NCI-H187 (cell line): Measurements from ENCODE around the gene PCYT2.

ENCODE experiments used
- DNase-seq, 2 experiments: peaks; one replicate each; lab custom pipeline; 2025; lab: John Stamatoyannopoulos, UW

PCYT2 gene

DNA sequence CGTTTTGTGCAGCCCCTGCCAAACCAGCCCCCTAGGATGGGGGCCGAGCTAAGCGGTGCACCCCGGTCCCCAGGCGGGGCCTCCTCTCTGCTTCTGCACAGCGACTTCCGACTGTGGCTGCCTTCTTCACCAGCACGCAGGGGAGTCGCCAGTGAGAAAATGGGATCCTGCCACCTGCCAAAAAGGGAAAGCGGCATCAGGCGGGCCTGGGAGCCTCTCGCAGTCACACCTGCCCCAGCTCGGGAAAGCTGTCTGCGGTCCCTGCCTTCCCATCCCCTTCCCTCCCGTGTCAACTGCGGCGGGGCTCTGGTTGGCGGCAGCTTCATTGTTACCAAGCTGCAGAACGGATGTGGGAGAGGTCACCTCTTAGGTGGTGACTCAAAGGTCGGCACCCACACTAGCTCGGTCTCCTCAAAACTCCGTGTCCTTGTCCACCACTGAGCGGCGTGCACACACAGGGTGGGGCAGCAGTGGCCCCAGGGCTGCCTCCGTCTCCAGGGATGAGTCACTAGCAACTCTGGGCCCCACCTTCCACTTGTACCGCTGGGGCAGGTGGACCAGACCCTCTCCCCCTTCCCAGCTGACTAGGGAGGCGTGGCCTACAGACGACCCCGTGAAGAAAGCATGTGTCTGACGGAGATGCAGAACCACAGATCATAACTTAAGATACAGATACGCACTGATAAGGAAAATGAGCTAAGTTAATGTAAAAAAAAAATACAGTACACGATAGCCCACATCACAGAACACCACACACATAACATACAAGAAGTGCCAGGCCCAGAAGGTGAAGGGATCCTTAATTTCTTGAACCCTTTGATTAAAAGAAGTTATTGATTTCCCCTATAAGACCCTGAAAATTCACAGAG lies 1.5 kb upstream of the PCYT2 start:
- no peak for DNase-seq

DNA sequence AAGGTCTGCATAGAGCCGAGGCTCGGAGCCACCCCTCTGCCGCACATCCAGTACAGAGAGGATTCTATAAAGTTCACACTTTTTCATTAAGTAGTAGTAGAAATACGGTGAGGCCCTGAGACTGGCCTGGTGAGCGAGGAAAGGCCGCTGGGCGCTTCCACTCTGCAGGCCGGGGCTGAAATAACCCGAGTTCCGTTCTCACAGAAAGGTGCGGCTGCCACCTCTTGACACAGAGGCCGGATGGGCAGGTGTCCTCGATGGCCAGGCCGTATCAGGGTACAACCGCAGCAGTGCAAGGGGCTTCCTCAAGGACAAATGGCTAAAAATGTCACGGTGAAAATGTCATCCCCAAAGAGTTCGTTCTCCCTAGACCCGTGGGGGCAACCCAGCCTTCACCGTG lies 770 bp upstream of the PCYT2 start:
- no peak for DNase-seq

DNA sequence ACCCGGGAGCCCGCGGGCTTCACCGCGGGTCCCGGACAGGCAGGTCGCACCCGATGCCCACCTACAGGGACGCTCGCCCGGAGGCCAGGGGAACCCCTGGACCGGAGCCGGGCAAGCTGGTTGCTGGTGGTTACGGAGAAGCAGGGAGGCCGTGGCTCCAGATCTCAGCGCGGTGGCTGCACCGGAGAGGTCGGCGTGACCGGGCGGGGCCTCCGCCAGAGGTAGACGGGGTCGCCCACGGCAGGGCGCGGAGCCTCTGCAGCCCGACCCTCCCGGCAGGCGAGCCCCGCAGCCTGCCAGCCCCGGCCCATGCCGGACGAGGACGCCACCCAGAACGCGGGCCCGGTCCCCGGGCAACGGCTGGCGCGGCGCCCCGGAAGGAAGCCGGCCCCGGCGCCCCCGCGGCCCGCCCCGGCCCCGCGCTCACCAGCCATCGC lies 341 bp downstream of the PCYT2 start:
- no peak for DNase-seq

DNA sequence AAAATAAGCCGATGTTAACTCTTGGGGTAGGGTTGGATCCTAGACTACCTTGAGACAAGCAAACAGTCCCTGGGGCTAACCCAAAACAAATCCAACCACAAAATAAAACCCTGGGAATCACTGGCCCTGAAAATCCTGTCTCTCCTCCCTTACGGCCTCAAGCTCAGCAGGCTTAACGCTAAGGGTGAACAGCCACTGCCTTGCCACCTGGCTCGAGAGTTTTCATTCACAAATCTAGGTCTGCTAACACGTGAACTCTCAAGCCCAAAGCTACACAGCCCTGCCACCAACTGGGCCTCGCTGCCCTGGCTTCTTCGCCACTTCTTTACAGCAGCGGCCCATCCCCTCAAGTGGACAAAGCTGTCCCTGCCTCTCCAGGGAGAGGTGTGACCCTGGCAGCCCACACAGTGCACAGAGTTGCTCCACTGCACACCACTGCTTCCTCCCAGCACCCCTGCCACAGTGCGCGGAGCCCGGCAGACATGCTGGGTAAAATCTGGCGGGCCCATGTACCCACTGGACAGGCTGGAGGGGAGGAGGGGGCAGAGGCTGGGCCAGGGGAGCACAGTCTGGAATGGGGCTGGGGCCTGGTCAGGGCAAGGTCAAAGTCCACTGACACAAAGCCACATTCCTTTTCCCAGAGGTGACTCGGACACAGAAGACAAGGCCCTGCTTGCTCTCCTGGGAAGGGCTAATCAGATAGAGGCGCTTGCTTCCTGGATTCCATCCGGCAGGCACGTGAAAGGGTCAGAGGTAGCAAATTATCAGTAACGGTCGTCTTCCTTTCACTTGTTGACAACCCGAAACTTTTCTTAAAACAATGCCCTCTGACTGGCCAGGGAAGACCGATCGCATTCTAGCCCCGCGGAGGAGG lies 996 bp downstream of the PCYT2 start:
- no peak for DNase-seq

DNA sequence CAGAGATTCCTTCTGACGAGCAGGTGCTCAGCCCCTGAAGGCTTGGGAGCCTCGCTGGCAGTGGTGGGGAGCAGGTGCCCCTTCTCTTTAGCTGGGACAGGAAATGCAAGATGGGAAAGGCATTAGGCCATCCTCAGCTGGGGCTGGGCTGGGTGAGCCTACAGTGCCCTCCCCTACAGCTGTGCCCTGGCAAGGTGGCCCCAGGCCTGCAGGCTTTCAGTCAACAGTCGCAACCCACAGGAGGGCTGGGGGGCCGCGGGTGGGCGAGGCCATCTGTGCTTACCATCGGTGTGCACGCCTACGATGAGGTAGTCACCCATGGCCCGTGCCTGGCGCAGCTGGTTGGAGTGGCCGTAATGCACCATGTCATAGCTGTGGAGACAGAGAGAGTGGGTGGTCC lies 2.0 kb downstream of the PCYT2 start:
- no peak for DNase-seq

DNA sequence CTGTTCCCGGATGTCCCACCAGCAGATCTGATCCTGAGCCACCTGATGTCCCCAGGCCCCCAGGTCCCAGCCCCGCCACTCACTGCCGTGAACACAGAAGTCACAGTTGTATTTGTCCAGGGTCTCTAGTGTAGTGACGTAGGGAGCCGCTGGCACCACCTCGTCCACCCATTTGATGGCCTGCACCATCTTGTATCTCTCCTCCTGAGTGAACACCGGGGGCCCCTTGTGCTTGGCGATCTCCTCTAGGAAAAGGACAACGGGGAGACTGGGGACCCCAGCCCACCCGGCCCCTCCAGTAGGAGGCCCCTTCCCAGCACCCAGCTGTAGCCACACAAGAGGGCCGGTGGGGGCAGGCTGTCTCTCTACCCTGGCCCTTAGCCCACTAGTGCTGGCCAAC lies 2.4 kb downstream of the PCYT2 start:
- no peak for DNase-seq

DNA sequence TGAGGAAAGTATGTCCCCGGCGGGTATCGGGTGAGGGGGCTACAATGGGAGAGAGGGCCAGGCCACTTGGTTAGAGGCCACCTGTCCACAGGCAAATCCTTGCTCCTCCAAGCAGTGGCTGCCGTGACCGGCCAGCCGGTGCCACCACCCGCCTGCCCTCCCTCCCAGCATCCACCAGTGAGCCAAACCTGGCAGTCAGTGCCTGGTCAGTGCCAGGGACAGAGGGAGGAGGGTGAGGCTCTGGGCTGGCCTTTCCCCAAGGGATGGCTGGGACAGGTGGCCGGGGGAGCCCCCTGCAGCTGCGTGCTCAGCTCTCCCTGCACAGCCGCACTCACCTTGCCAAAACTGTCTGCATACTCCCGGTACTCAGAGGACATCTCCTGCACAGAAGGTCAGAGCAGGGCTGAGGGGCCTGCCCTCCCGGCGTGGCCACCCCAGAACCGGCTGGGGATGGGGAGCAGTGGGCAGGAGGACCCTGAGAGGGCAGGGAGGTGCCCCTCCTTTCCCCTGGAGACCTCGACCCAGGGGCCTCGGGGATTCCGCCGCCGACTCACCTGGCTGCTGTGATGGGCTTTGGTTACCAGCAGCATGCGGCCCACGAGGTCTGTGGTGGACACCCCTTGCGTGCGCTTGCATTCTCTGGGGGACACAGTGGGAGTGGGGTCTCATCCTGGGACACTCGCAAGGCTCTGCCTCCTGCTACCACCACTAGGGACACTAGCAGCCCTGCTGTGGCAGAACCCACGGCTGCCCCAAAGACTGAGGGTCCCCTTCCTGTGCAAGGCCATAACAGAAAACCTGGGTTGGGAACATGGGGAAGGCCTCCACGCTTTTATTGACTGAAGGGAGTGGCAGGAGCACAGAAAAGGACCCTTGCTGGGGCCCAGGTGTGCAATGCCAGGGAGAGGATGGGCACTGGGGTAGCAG lies 3.7 kb downstream of the PCYT2 start:
- DNase-seq = no peak

DNA sequence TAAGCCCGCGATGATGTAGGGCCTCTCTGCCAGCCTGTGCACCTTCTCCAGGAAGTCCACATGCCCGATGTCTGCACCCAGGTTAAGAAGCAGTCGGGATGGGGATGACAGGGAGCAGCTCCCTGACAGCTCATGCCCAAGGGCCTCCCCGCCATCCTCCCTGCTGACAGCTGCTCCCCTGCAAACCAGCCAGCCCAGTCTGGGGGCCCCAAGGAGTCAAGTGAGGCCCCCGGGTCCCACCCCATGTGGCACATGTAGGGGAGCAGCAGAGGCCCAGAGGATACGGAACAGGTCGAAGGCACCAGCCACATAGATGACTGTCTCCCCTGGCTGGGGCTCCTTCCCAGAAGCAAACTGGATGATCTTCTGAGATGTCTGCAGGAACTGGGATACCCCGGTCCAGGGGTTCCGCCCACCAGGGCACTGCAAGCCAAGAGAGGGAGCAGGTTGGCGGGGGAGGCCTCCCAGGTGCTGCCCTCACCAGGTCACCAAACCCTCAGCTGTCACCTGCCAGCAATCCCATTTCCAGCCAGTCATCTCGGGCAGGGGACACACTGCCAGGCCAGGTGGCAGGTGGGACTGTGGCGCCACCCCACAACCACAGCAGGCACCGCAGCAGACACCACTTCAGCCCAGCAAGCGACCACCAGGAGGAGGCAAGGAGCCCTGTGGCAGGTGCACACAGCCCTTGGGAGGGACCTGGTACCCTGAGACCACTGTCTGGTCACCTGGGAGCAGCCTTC lies 4.6 kb downstream of the PCYT2 start:
- no peak for DNase-seq

DNA sequence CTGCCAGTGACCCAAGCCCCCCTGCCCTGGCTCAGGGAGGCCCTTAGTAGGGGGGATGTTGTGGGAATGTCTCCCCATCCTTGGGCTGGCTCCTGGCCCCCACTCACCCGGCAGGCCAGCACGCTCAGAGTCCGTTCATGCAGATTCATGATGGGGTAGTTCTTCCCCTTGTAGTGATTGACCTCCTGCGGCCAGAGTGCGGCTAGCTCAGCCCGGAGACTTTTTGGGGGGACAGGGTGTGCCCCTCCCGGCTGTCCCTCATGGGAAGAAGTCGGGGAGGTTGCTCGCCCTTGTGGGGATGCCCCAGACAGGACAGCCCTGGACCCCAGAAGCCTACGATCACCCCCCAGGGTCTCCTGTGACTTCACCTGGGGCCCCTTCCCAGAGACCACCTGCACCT lies 5.2 kb downstream of the PCYT2 start:
- no peak for DNase-seq

DNA sequence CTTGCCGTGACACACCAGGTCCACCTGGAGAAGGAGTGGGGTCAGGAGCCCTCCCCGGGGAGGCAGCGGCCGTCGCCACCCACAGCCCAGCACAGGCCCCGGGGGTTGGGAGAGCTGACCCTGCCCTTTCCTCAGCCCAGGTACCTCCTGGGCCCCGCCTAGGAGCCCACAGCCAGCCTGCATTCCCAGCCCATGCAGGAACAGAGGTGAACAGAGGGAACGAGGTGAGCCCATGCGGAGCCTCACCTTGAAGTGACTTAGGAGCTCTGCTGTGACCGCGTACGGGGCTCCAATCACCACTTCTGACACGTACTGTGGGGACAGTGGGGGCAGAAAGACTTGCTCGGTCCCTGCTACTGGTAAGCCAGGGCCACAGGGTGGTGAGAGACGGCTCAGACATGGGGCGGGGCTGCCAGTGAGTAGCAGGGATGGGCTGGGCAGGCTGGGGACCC lies 5.7 kb downstream of the PCYT2 start:
- no peak for DNase-seq

DNA sequence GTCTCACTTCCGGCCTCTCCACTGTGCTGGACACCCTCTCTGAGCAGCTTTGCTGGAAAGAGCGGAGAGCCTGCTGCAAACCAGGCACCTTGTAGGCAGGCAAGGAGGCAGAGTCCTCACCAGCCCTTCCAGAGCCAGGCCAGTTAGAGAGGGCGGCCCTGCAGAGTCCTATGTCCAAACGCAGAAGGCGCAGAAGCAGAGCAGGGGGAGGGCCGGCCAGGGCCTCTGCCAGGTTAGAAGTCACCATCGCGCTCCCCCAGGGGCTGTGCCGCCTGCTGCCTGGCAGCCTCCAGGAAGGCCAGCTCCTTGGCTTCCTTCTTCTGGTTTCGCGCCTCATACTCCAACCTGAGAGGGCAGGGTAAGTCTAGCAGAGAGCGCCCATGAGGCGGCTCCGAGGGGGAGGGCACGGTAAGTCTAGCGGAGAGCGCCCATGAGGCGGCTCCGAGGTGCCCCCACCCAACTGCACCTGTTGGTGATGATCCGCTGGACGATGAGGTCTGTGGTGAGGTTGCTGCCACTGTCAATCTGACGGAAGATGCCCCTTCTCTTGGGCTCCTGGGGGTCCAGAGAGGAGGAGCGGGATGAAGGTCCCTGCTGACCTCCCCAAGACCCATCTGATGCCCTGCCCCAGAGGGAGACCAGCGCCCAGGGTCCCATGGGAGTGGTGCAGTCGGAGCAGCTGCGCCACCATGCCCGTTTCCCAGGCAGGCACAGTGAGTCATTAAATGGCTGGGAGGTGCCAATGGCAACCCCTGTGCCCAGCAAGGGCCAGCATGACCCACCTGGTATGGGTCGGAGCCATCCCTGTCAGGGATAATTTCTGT lies 6.4 kb downstream of the PCYT2 start:
- DNase-seq = no peak

DNA sequence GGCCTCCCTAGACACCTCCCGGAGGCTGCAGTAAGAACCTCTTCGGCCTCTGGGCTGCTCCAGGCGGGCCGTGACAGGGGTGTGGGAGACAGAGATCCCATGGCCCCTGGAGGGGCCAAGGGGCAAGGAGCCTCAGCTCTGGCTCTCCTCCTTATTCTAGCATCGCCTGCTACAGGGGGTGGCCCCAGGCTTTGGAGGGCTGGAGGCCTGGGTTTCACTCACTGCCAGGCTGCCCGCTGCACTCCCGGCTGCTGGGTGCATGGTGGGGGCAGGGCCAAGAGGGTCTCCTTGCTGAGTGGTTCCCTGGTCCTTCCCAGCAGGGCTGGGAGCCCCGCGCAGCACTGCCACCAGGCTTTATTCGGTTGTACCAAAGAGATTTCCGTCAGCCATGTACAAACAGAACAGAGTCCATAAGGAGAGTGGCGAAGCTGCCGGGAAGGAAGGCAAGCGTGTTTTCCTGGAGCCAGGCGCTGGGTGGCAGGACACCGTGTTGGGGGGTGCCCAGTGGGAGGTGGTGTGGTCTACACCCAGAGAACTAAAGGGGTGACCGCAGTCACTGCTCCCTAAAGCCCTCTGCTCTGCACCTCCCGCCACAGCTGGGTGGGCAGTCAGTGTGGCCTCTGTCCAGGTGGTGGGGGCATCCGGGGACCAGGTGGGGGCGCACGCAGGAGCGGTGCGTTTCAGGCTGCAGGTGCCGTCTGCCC lies 7.2 kb downstream of the PCYT2 start:
- DNase-seq = no peak

DNA sequence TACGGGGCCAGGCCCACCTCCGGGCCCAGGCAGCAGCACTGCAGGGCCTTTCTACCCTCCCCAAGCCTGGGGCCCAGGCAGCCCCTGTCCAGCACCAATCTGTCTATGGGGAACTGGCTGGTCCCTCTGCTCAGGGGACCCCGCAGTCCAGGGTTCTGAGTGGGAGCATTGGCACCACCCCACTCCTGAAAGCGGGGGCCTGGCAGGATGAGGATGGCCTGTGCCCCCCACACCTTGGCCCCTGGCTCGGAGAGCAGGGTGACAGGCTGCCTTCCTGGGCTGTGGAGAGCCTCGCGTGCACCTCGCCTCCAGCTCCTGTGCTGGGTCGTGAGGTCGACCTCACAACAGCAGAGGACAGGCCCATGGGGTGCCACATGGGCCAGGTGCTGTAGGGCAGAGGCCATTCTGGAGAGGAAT lies 7.8 kb downstream of the PCYT2 start:
- DNase-seq = no peak

DNA sequence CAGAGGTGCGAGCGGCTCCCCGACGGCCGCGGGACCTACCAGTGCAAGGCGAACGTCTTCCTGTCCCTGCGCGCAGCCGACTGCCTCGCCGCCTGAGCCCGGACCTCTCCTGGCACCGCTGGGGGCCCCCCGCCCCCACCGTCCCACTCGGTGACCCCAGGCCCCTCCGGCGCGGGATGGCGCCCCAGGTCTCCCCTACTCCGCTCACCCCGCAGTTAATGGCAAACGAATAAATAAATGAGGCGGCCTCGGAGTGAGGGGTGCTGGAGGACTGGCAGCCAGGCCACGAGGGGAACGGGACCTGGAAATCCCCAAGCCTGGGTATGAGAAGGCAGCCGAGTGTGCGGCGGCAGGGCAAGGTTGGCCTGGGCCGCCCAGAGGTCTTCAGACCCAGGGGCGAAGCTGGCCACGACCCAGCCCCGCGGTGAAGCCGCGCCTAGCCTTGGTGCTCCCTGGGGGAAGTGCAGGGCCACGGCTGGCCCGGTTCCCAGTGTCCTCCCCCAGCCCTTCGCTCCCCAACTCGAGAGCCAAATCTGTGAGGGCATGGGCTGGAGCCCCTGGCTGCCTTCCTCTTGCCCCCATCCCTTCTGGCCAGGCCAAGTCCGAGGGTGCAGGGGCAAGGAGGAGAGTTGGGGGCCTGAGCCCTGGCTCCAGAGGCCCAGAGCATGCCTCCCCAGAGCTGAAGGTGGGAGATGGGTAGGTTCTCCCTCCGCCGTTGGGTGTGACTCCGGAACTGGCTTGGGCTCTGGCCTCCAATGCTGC lies 8.4 kb downstream of the PCYT2 start:
- DNase-seq = no peak

DNA sequence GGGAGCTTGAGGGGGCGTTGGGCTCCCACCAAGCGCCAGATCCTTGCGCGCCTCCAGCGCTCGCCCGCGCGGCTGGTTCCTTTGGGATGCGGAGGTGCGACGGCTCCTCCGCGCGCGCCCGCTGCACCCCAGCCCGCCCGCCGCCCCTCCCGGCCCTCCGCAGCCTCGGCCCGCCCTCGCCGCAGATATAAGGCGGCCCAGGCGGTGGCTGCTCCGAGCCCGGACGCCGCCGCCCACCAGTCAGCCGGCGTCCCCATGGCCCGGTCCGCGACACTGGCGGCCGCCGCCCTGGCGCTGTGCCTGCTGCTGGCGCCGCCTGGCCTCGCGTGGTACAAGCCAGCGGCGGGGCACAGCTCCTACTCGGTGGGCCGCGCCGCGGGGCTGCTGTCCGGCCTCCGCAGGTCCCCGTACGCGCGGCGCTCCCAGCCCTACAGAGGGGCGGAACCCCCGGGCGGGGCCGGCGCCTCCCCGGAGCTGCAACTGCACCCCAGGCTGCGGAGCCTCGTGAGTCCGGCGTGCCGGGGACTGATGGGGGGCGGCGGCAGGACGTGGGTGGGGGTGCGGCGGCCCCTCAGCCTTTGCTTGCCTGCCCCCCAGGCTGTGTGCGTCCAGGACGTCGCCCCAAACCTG lies 9.1 kb downstream of the PCYT2 start, which contains the start of gene NPB:
TSS of gene NPB (plus strand) at position 216 of the 630 bp plus-strand sequence. CDS start at position 256, 40 bp downstream.
- no peak for DNase-seq

DNA sequence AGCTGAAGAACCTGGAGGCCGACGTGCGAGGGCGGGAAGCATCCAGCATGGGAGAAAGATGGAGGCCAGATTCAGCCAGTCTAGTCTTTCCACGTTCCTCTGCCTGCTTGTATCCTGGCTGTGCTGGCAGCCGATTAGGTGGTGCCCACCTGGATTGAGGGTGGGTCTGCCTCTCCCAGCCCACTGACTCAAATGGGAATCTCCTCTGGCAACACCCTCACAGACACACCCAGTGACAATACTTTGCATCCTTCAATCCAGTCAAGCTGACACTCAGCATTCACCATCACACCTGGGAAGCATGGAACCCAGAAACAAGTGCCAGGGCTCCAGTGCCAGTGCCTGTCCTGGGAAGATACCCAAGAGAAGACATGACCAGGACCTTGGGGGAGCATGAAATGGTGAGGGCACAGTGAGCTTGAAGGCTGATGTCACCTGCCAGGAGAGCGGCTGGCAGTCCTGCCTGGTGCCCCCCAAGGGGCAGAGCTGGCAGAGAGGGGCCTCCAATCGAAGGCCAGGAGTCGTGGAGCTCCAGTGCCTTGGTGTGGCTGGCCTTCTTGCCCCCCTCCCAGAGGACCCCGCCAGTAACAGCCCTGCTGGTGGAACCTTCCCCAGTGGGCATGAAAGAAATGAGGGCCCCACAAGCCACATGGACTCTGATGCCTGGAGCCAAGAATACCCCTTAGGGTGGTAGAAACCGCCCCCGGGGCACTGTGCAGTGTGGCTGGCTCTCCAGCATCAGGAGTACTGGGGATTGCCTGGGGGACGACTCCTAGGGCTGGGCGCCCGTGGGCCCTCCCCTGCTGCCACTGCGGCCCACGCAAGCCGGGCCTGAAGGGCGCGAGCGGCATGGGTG lies 9.8 kb downstream of the PCYT2 start:
- no peak for DNase-seq

DNA sequence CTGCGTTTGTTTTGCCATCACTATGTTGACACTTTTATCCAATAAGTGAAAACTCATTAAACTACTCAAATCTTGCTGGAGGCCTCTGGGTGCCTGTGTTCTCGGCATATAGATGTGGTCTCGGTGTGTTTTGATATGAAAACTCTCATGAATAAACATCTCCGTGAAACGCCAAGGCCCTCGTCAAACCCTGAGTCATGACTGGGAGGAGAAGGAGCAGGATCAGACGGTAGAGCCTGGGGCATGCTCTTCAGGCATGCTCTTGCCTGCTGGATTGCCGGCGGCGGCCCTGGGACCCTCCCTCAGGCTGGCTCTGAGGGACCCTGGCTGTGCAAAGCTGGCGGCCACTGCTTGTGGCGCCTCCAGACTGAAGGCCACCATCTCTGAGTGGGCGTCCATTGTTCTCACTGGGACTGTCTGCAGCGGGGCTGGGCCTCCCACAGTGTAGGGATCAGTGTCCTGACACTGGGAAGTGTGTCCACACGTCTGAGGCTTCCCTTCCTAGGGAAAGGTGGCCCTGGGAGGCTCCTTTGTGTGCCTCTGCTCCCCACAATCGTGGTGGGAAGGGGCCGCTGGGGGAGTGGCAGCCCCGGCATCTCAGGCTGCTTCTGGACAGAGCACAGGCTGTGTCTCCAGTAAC lies 10.9 kb downstream of the PCYT2 start:
- no peak for DNase-seq
